ENCODE results near the gene DOCK4. TPM values are rescaled to one million over a fixed set of nuclear protein-coding genes. Genes with fewer than 3 reads are reported as not detected.

The DOCK4 gene
- total and polyA plus RNA-seq, 2 of the 8 experiments (the other 6 are each of a cell fraction or from before 2014, with no cell fraction given) = 5.1 to 23.6 TPM

- DNase-seq (ENCODE audit: low read depth in 1 of 2, low spot score in 2 of 2) = no peak
- Histone ChIP-seq H3K79me1 (ENCODE audit: low read depth, low read length) (no peaks in the 10 kb centered on the region), H4K20me1 (replicated peaks in 1 of 2; ENCODE audit: control insufficient read depth in 1 of 2, insufficient read depth in 2 of 2, low read length in 2 of 2) (no peaks in the 10 kb centered on the region), H3K36me3 (ENCODE audit: control insufficient read depth in 2 of 4, insufficient read depth in 4 of 4, low read length in 3 of 4) (no peaks in the 10 kb centered on the region), H3K4me1 (replicated peaks in 1 of 4; ENCODE audit: control insufficient read depth in 3 of 4, insufficient read depth in 4 of 4, low read length in 3 of 4) (peaks cover 0 to 5% (median 2%) of the 10 kb centered on the region in 4 experiments; a peak in 4 of 7 replicates), H2BK20ac (ENCODE audit: low read length) (no peak overlapping the region), H3K4ac (replicated peaks; ENCODE audit: insufficient read length, low read depth, low read length) (no peak overlapping the region), H4K8ac (ENCODE audit: extremely low read depth, insufficient read depth, low read length) (no peak overlapping the region), H4K91ac (replicated peaks; ENCODE audit: insufficient read length, low read length) (no peak overlapping the region), H2AFZ (ENCODE audit: low read length) (no peak overlapping the region), H3K79me2 (ENCODE audit: control insufficient read depth in 1 of 2, insufficient read depth in 2 of 2, low read length in 2 of 2) (no peaks in the 10 kb centered on the region), H3K23me2 (ENCODE audit: low read depth, low read length) (no peaks in the 10 kb centered on the region), H2BK5ac (ENCODE audit: low read depth, low read length) (no peak overlapping the region), H2AK5ac (ENCODE audit: low read depth, low read length) (no peak overlapping the region), H3K18ac (ENCODE audit: extremely low read depth, low read length) (no peak overlapping the region), H3K4me3 (ENCODE audit: extremely low read depth in 1 of 4, insufficient read depth in 2 of 4, low read depth in 3 of 4, low read length in 4 of 4) (no peak overlapping the region), H3K27me3 (replicated peaks in 1 of 4; ENCODE audit: control insufficient read depth in 3 of 4, extremely low read depth in 1 of 4, insufficient read depth in 3 of 4, low read length in 3 of 4) (no peaks in the 10 kb centered on the region), H3K9me3 (ENCODE audit: insufficient read depth in 2 of 2, low read depth in 1 of 2, low read length in 1 of 2) (no peaks in the 10 kb centered on the region), H3K27ac (ENCODE audit: low read depth, low read length) (no peak overlapping the region), H3K23ac (ENCODE audit: insufficient read length) (no peak overlapping the region), H4K5ac (ENCODE audit: insufficient read length, low read depth, low read length) (no peak overlapping the region), H3K4me2 (ENCODE audit: insufficient read depth in 1 of 2, low read depth in 2 of 2, low read length in 2 of 2) (no peak overlapping the region), H2BK120ac (replicated peaks; ENCODE audit: low read depth, low read length) (no peak overlapping the region), H2BK15ac (ENCODE audit: low read length) (no peak overlapping the region), H3K14ac (ENCODE audit: insufficient read length) (no peak overlapping the region), H2BK12ac (ENCODE audit: low read depth, low read length) (no peak overlapping the region), H3K56ac (replicated peaks; ENCODE audit: insufficient read length, low read depth, low read length) (no peak overlapping the region), H3K9ac (replicated peaks in 1 of 4; ENCODE audit: extremely low read depth in 1 of 4, low read depth in 3 of 4, low read length in 3 of 4) (no peak overlapping the region)
- TF ChIP-seq ASH2L (IDR thresholded peaks at IDR 0.05; ENCODE audit: low read length) = no peak
- TF ChIP-seq BRCA1 (IDR thresholded peaks at IDR 0.05; ENCODE audit: low read depth, low read length) = no peak
- TF ChIP-seq CTCF (IDR thresholded peaks at IDR 0.05; ENCODE audit: control extremely low read depth in 1 of 3, insufficient read depth in 1 of 3, low read depth in 1 of 3, low read length in 3 of 3) = no peak
- no peak for TF ChIP-seq TAF1 (IDR thresholded peaks at IDR 0.05; ENCODE audit: low read depth, low read length)
- no peak for TF ChIP-seq BCL11A (IDR thresholded peaks at IDR 0.05; ENCODE audit: low read depth in 2 of 2, low read length in 2 of 2)
- TF ChIP-seq TEAD4 (IDR thresholded peaks at IDR 0.05; ENCODE audit: low read depth, low read length) = no peak
- no peak for TF ChIP-seq SIRT6 (IDR thresholded peaks at IDR 0.05; ENCODE audit: low read length)
- no peak for FAIRE-seq
- 81% methylated on average over 1 of the region's 1 CpG; no CpG with 5 or more reads in 1 of the 2 experiments for WGBS, 2 experiments (ENCODE audit: extremely low coverage in 1 of 2, insufficient coverage in 1 of 2, insufficient read length in 1 of 2, insufficient replicate concordance in 2 of 2, low coverage in 1 of 2, low lambda C conversion rate in 2 of 2, missing lambda C conversion rate in 1 of 2)
- ChIA-PET CTCF (ENCODE audit: partially characterized antibody) (interaction anchor here (0.8 to 1.7 kb wide), 4 partner anchors 11 to 290 kb away, joined by 3 to 4 read pairs (median 3); no protein-coding TSS in a partner anchor), POLR2A (ENCODE audit: partially characterized antibody) (no interaction called here)
Measured at GRCh38 chr7:112052993-112053736, 153.0 kb downstream of the DOCK4 start.

Measured in H1 (cell line).